Fibroblast of mammary gland (primary cell): ENCODE data around the gene GNAZ.

Source experiments
- DNase-seq: peaks from one replicate; pipeline ENCODE4 v3.0.0-alpha.2; 2010; ENCODE audit warnings: low read depth
- H3K4me3 ChIP-seq: 2 replicates; pipeline ENCODE4 v1.5.1; 2011; ENCODE audit warnings: low read depth, mild to moderate bottlenecking, low read length, moderate library complexity; ENCODE audit not compliant: control insufficient read depth
- CTCF ChIP-seq: conservative IDR thresholded peaks from 2 replicates; pipeline ENCODE4 v1.5.1; 2011; ENCODE audit warnings: low read depth, low read length, inconsistent platforms; ENCODE audit not compliant: control insufficient read depth, insufficient read depth

The GNAZ gene

GRCh38 chr22:23084453-23085350 lies 14.4 kb downstream of the GNAZ start:
- no peak for DNase-seq
- TF ChIP-seq CTCF, result no peak
- H3K4me3 ChIP-seq, result no peak overlapping the region

- H3K4me3 ChIP-seq, result no peak overlapping the region
- TF ChIP-seq CTCF, result no peak
- DNase-seq, result no peak
These were observed 15.0 kb downstream of the GNAZ start for GRCh38 chr22:23085351-23085671.

GRCh38 chr22:23085785-23086184 lies 15.5 kb downstream of the GNAZ start:
- H3K4me3 ChIP-seq, result no peak overlapping the region
- no peak for TF ChIP-seq CTCF
- DNase-seq, result no peak

- DNase-seq, result no peak
- no peak overlapping the region for H3K4me3 ChIP-seq
- TF ChIP-seq CTCF, result no peak
These were observed 15.9 kb downstream of the GNAZ start for GRCh38 chr22:23086263-23086662.

- TF ChIP-seq CTCF, result no peak
- no peak for DNase-seq
- no peak overlapping the region for H3K4me3 ChIP-seq
These were observed 16.5 kb downstream of the GNAZ start for GRCh38 chr22:23086787-23087186.

- no peak overlapping the region for H3K4me3 ChIP-seq
- no peak for DNase-seq
- TF ChIP-seq CTCF, result no peak
These were observed 17.9 kb downstream of the GNAZ start for GRCh38 chr22:23088199-23088604.

- no peak for TF ChIP-seq CTCF
- no peak for DNase-seq
- no peak overlapping the region for H3K4me3 ChIP-seq
These were observed 18.7 kb downstream of the GNAZ start for GRCh38 chr22:23089010-23089409.
